Mammary epithelial cell (primary cell): ENCODE data around the gene RAB10.
"Not testable (repeated sequence)": the region's sequence is repeated elsewhere in the genome, so short reads cannot be mapped to it uniquely, and the experiment has no call there.

ENCODE experiments used
- CTCF ChIP-seq, 2 donors: IDR thresholded peaks in 1 of 2; conservative IDR thresholded peaks in 1 of 2; 2 replicates each; pipeline ENCODE4 v1.5.1; 2011 to 2012; ENCODE audit warnings: inconsistent platforms in 2 of 2, low read length in 2 of 2, mild to moderate bottlenecking in 2 of 2, control low read depth in 1 of 2, low read depth in 1 of 2; ENCODE audit not compliant: insufficient read depth in 1 of 2; ENCODE audit errors: extremely low read depth in 1 of 2
- EZH2 ChIP-seq: IDR thresholded peaks from 2 replicates; pipeline ENCODE4 v1.6.1; 2012; ENCODE audit warnings: low read length, inconsistent platforms, borderline replicate concordance

GRCh38 chr2:26028083-26028482 is 5.8 kb upstream of the RAB10 start:
- not testable (repeated sequence) for TF ChIP-seq CTCF (conservative IDR thresholded peaks at IDR 0.05 in 1 of 2, IDR thresholded peaks at IDR 0.05 in 1 of 2; ENCODE audit: extremely low read depth in 1 of 2, insufficient read depth in 1 of 2, low read depth in 1 of 2, low read length in 2 of 2); EZH2
